DLD1 (cell line): Measurements from ENCODE around the gene DGKG.

Experiments used
- in situ Hi-C: cut with HindIII; loops from 2 replicates; pipeline ENCODE4 v1.10.0; 2017; ENCODE audit warnings: low sequenced_read_pairs

DGKG gene

GRCh38 chr3:186216900-186217819 is 144.9 kb downstream of the DGKG start:
- in situ Hi-C loops = no loop called here

- in situ Hi-C loops = no loop called here
Measured at GRCh38 chr3:186214670-186215069, 147.4 kb downstream of the DGKG start.

GRCh38 chr3:186213946-186214345 is 148.1 kb downstream of the DGKG start:
- in situ Hi-C loops = no loop called here

- in situ Hi-C loops = no loop called here
Measured at GRCh38 chr3:186212611-186213010, 149.4 kb downstream of the DGKG start.

- in situ Hi-C loops = no loop called here
Measured at GRCh38 chr3:186210852-186211500, 151.1 kb downstream of the DGKG start.

GRCh38 chr3:186209810-186210752 is 152.0 kb downstream of the DGKG start:
- in situ Hi-C loops = no loop called here

- in situ Hi-C loops = no loop called here
Measured at GRCh38 chr3:186208296-186208989, 153.6 kb downstream of the DGKG start.

GRCh38 chr3:186207515-186207914 is 154.5 kb downstream of the DGKG start:
- in situ Hi-C loops = no loop called here

- in situ Hi-C loops = no loop called here
Measured at GRCh38 chr3:186200726-186201125, 161.3 kb downstream of the DGKG start.

GRCh38 chr3:186198442-186198841 is 163.6 kb downstream of the DGKG start:
- in situ Hi-C loops = no loop called here

- in situ Hi-C loops = no loop called here
Measured at GRCh38 chr3:186194451-186194811, 167.6 kb downstream of the DGKG start.

- in situ Hi-C loops = no loop called here
Measured at GRCh38 chr3:186193534-186194450, 168.2 kb downstream of the DGKG start.

- in situ Hi-C loops = no loop called here
Measured at GRCh38 chr3:186192823-186193222, 169.2 kb downstream of the DGKG start.

GRCh38 chr3:186189492-186189891 is 172.5 kb downstream of the DGKG start:
- in situ Hi-C loops = no loop called here

- in situ Hi-C loops = no loop called here
Measured at GRCh38 chr3:186187401-186188275, 174.4 kb downstream of the DGKG start.

GRCh38 chr3:186185194-186185787 is 176.7 kb downstream of the DGKG start:
- in situ Hi-C loops = no loop called here

GRCh38 chr3:186184021-186184420 is 178.0 kb downstream of the DGKG start:
- in situ Hi-C loops = no loop called here

GRCh38 chr3:186182850-186183249 is 179.2 kb downstream of the DGKG start:
- in situ Hi-C loops = no loop called here
